OCI-LY1 (cell line): ENCODE results near the gene CMTM5.

Experiments used
- H2AFZ ChIP-seq: fragments of 200-600 bp; sonication (generic), shearing (Covaris generic); 2 replicates; pipeline ENCODE4 v1.6.0; 2014; ENCODE audit warnings: antibody characterized with exemption, mild to moderate bottlenecking, low read length
- H3F3A ChIP-seq: fragments of 200-600 bp; sonication (generic), shearing (Covaris generic); 2 replicates; pipeline ENCODE4 v1.6.0; 2014; ENCODE audit warnings: mild to moderate bottlenecking, antibody characterized with exemption, low read length, moderate library complexity; ENCODE audit not compliant: insufficient read depth
- H3K27ac ChIP-seq: fragments of 200-600 bp; sonication (generic); 2 replicates; pipeline ENCODE4 v1.5.1; 2014; ENCODE audit warnings: low read length, mixed run types, mild to moderate bottlenecking, low read depth; ENCODE audit not compliant: poor library complexity, severe bottlenecking
- H3K27me3 ChIP-seq: fragments of 200-600 bp; sonication (generic); 2 replicates; pipeline ENCODE4 v1.6.0; 2014; ENCODE audit warnings: antibody characterized with exemption, mild to moderate bottlenecking, low read length, moderate library complexity; ENCODE audit not compliant: insufficient read depth
- H3K36me3 ChIP-seq: fragments of 200-600 bp; sonication (generic); 2 replicates; pipeline ENCODE4 v1.6.1; 2014; ENCODE audit warnings: mild to moderate bottlenecking, antibody characterized with exemption, low read length, moderate library complexity, mixed read lengths; ENCODE audit not compliant: insufficient read depth
- H3K4me1 ChIP-seq: fragments of 200-600 bp; sonication (generic); 2 replicates; pipeline ENCODE4 v1.5.1; 2014; ENCODE audit warnings: mild to moderate bottlenecking, low read length, moderate library complexity; ENCODE audit not compliant: insufficient read depth, severe bottlenecking
- H3K4me2 ChIP-seq: fragments of 200-600 bp; sonication (generic), shearing (Covaris generic); 2 replicates; pipeline ENCODE4 v1.6.1; 2014; ENCODE audit warnings: low read length
- H3K4me3 ChIP-seq: fragments of 200-600 bp; sonication (generic); 2 replicates; pipeline ENCODE4 v1.5.1; 2014; ENCODE audit warnings: low read length, low read depth, mild to moderate bottlenecking, mixed read lengths; ENCODE audit not compliant: poor library complexity, severe bottlenecking
- H3K79me2 ChIP-seq: fragments of 200-600 bp; shearing (Covaris generic); 2 replicates; pipeline ENCODE4 v1.6.1; 2016; ENCODE audit warnings: mixed run types, low read length, mixed read lengths; ENCODE audit not compliant: insufficient read depth
- H3K9ac ChIP-seq: fragments of 200-600 bp; sonication (generic), shearing (Covaris generic); 2 replicates; pipeline ENCODE4 v1.6.1; 2014; ENCODE audit warnings: mild to moderate bottlenecking, low read length, mixed read lengths
- H3K9me2 ChIP-seq: fragments of 200-600 bp; sonication (generic), shearing (Covaris generic); 2 replicates; pipeline ENCODE4 v1.6.1; 2014; ENCODE audit warnings: low read depth, mild to moderate bottlenecking, low read length, mixed read lengths
- H3K9me3 ChIP-seq: fragments of 200-600 bp; shearing (Covaris generic); 2 replicates; pipeline ENCODE4 v1.6.1; 2014; ENCODE audit warnings: low read length, mixed read lengths
- H4K20me1 ChIP-seq: fragments of 200-600 bp; sonication (generic), shearing (Covaris generic); 2 replicates; pipeline ENCODE4 v1.6.0; 2016; ENCODE audit warnings: mild to moderate bottlenecking, low read length; ENCODE audit not compliant: insufficient read depth
- CTCF ChIP-seq: fragments of 200-600 bp; sonication (generic), shearing (Covaris generic); IDR thresholded peaks from 2 replicates; pipeline ENCODE4 v1.5.1; 2017; ENCODE audit warnings: mild to moderate bottlenecking, antibody characterized with exemption, low read length, moderate library complexity, mixed read lengths
- EZH2 ChIP-seq: fragments of 200-600 bp; sonication (generic), shearing (Covaris generic); IDR thresholded peaks from 2 replicates; pipeline ENCODE4 v1.8.0; 2017; ENCODE audit warnings: borderline replicate concordance, mixed run types, mild to moderate bottlenecking, antibody characterized with exemption, low read length, moderate library complexity, mixed read lengths

Gene CMTM5

GRCh38 chr14:23414254-23414653 lies 37.4 kb downstream of the CMTM5 start:
- H3K9me3 ChIP-seq: no peaks in the 10 kb centered on the region
- no peaks in the 10 kb centered on the region for H4K20me1 ChIP-seq
- H3K9ac ChIP-seq: no peak overlapping the region
- H3K36me3 ChIP-seq: no peaks in the 10 kb centered on the region
- H2AFZ ChIP-seq: no peak overlapping the region
- no peaks in the 10 kb centered on the region for H3K9me2 ChIP-seq
- H3K4me3 ChIP-seq: no peak overlapping the region
- no peak overlapping the region for H3K27ac ChIP-seq
- TF ChIP-seq CTCF: no peak
- no peak for TF ChIP-seq EZH2
- no peaks in the 10 kb centered on the region for H3K79me2 ChIP-seq
- H3K4me1 ChIP-seq: no peaks in the 10 kb centered on the region
- peaks cover 3% of the 10 kb centered on the region; the same call in 1 of the 2 replicates for H3K27me3 ChIP-seq
- H3K4me2 ChIP-seq: no peak overlapping the region
- H3F3A ChIP-seq: no peaks in the 10 kb centered on the region

- Histone ChIP-seq H3K4me2 (no peak overlapping the region), H3K9ac (no peak overlapping the region), H3K27me3 (peaks cover 3% of the 10 kb centered on the region; the same call in 1 of the 2 replicates), H3F3A (no peaks in the 10 kb centered on the region), H2AFZ (no peak overlapping the region), H4K20me1 (no peaks in the 10 kb centered on the region), H3K27ac (no peak overlapping the region), H3K36me3 (no peaks in the 10 kb centered on the region), H3K4me3 (no peak overlapping the region), H3K4me1 (no peaks in the 10 kb centered on the region), H3K9me2 (no peaks in the 10 kb centered on the region), H3K9me3 (no peaks in the 10 kb centered on the region), H3K79me2 (no peaks in the 10 kb centered on the region)
- no peak for TF ChIP-seq CTCF
- no peak for TF ChIP-seq EZH2
Measured at GRCh38 chr14:23414906-23415820, 38.3 kb downstream of the CMTM5 start.

GRCh38 chr14:23415821-23416778 lies 39.3 kb downstream of the CMTM5 start:
- H3K4me3 ChIP-seq: no peak overlapping the region
- H3K9ac ChIP-seq: no peak overlapping the region
- H3K4me1 ChIP-seq: no peaks in the 10 kb centered on the region
- no peaks in the 10 kb centered on the region for H3F3A ChIP-seq
- H4K20me1 ChIP-seq: no peaks in the 10 kb centered on the region
- H3K79me2 ChIP-seq: no peaks in the 10 kb centered on the region
- no peaks in the 10 kb centered on the region for H3K36me3 ChIP-seq
- peaks cover 3% of the 10 kb centered on the region; the same call in 1 of the 2 replicates for H3K27me3 ChIP-seq
- no peaks in the 10 kb centered on the region for H3K9me2 ChIP-seq
- no peak overlapping the region for H2AFZ ChIP-seq
- no peak overlapping the region for H3K4me2 ChIP-seq
- no peaks in the 10 kb centered on the region for H3K9me3 ChIP-seq
- no peak overlapping the region for H3K27ac ChIP-seq
- no peak for TF ChIP-seq EZH2
- no peak for TF ChIP-seq CTCF
